NCI-H1417 (cell line): ENCODE results near the gene MTCH1.

Experiments used
- DNase-seq, 3 experiments: peaks; one replicate each; lab custom pipeline; 2025; lab: John Stamatoyannopoulos, UW

MTCH1 gene

GRCh38 chr6:36927691-36928546, 58.1 kb downstream of the MTCH1 start:
- peak in 1 of 3 experiments; percentile 78 for DNase-seq

GRCh38 chr6:36926708-36927513, 59.1 kb downstream of the MTCH1 start:
- no peak for DNase-seq

- no peak for DNase-seq
Measured at GRCh38 chr6:36925809-36926208, 60.2 kb downstream of the MTCH1 start.

GRCh38 chr6:36924778-36925374, 61.1 kb downstream of the MTCH1 start:
- DNase-seq: no peak

- DNase-seq: no peak
Measured at GRCh38 chr6:36924131-36924530, 61.9 kb downstream of the MTCH1 start.

GRCh38 chr6:36920546-36920945, 65.5 kb downstream of the MTCH1 start:
- DNase-seq: no peak

- DNase-seq: no peak
Measured at GRCh38 chr6:36920049-36920448, 65.9 kb downstream of the MTCH1 start.
